Measurements from ENCODE around the gene ASCL5. TPM values are rescaled to one million over a fixed set of nuclear protein-coding genes. Genes with fewer than 3 reads are reported as not detected.

ASCL5 gene
- polyA plus RNA-seq, 3 donors = not detected

DNA sequence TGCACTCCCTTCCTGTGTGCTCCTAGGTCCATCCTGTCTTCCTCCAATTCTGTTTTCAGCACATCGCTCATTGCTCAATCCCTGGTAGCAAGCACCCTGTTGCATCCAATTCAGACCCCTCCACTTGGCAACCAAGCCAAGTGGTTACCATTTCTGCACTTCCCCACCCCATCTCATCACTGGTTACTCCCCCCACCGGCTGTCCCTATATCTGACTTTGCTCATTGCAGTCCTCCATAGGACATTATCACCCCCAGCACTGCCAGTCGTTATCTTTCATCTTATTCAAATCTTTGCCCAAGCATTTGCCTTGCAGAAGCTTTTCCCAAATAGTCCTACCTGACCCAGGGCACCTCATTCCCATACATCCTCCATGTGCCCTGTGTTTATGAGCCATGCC lies 29.4 kb upstream of the ASCL5 start:
- Histone ChIP-seq H3K27me3 (ENCODE audit: control insufficient read depth in 2 of 2, insufficient read depth in 2 of 2, low read length in 2 of 2) (no peaks in the 10 kb centered on the region), H3K27ac (ENCODE audit: low read depth in 1 of 2, low read length in 2 of 2) (no peak overlapping the region), H3K36me3 (replicated peaks in 1 of 2; ENCODE audit: control insufficient read depth in 1 of 2, insufficient read depth in 2 of 2, low read length in 2 of 2) (peaks cover 0 to 8% of the 10 kb centered on the region in 2 donors), H3K79me2 (ENCODE audit: insufficient read depth, low read length) (peaks cover 3% of the 10 kb centered on the region), H3K9me3 (replicated peaks in 1 of 2; ENCODE audit: control insufficient read depth in 1 of 2, insufficient read depth in 1 of 2, low read length in 2 of 2) (no peaks in the 10 kb centered on the region), H3K4me3 (replicated peaks in 1 of 3; ENCODE audit: low read depth in 2 of 3, low read length in 3 of 3) (no peak overlapping the region), H4K20me1 (ENCODE audit: insufficient read depth, low read length) (no peaks in the 10 kb centered on the region), H2AFZ (ENCODE audit: insufficient read depth, low read depth, low read length, poor library complexity, severe bottlenecking) (no peak overlapping the region), H3K4me2 (replicated peaks; ENCODE audit: extremely low read depth, low read length, poor library complexity, severe bottlenecking) (no peak overlapping the region), H3K9ac (ENCODE audit: insufficient read depth, low read length, poor library complexity, severe bottlenecking) (no peak overlapping the region), H3K4me1 (ENCODE audit: control insufficient read depth in 1 of 2, insufficient read depth in 2 of 2, low read length in 2 of 2) (peaks cover 14 to 17% of the 10 kb centered on the region in 2 donors)
- Mint-ChIP-seq H3K27ac (no peak overlapping the region), H3K4me1 (peaks cover 16% of the 10 kb centered on the region), H3K36me3 (peaks cover 2 to 4% of the 10 kb centered on the region in 2 donors), H3K27me3 (ENCODE audit: low read depth in 3 of 3) (peaks cover 0 to 7% (median 0%) of the 10 kb centered on the region in 3 donors), H3K9me3 (peaks cover 0 to 5% (median 0%) of the 10 kb centered on the region in 7 donors), H3K4me3 (no peak overlapping the region)
- no peak for DNase-seq
- 95% methylated on average over 3 of the region's 3 CpGs for WGBS (ENCODE audit: insufficient coverage)
- intact Hi-C loops (cut with micrococcal nuclease) = no loop called here
- TF ChIP-seq, protein P1, sequence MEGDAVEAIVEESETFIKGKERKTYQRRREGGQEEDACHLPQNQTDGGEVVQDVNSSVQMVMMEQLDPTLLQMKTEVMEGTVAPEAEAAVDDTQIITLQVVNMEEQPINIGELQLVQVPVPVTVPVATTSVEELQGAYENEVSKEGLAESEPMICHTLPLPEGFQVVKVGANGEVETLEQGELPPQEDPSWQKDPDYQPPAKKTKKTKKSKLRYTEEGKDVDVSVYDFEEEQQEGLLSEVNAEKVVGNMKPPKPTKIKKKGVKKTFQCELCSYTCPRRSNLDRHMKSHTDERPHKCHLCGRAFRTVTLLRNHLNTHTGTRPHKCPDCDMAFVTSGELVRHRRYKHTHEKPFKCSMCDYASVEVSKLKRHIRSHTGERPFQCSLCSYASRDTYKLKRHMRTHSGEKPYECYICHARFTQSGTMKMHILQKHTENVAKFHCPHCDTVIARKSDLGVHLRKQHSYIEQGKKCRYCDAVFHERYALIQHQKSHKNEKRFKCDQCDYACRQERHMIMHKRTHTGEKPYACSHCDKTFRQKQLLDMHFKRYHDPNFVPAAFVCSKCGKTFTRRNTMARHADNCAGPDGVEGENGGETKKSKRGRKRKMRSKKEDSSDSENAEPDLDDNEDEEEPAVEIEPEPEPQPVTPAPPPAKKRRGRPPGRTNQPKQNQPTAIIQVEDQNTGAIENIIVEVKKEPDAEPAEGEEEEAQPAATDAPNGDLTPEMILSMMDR (IDR thresholded peaks at IDR 0.05) = no peak

DNA sequence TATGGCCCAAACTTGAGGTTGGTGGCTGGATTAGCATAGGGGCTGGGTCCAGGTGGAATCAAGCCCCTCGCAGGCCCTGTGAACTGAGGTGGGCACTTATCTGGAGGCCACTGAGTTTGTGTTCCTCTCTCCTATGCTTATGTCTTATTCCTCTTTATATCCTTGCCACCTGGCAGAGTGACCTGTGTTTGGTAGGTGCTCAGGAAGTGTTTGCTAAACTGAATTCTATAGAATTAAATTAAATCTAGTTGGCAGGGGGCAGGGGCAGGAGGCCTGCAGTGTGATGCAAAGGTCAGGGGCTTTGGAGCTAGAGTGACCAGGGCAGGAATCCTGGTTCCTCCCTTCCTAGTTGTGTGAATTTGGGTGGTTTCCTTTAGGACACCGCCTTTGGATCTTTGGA lies 28.4 kb upstream of the ASCL5 start:
- Mint-ChIP-seq H3K9me3 (peaks cover 0 to 5% (median 0%) of the 10 kb centered on the region in 7 donors), H3K4me3 (no peak overlapping the region), H3K27ac (no peak overlapping the region), H3K36me3 (peaks cover 11 to 14% of the 10 kb centered on the region in 2 donors), H3K27me3 (ENCODE audit: low read depth in 3 of 3) (peaks cover 0 to 7% (median 0%) of the 10 kb centered on the region in 3 donors), H3K4me1 (peaks cover 16% of the 10 kb centered on the region)
- no peak overlapping the region for H3K4me2 ChIP-seq (replicated peaks; ENCODE audit: extremely low read depth, low read length, poor library complexity, severe bottlenecking)
- H3K9ac ChIP-seq (ENCODE audit: insufficient read depth, low read length, poor library complexity, severe bottlenecking) = no peak overlapping the region
- H3K4me1 ChIP-seq (ENCODE audit: control insufficient read depth in 1 of 2, insufficient read depth in 2 of 2, low read length in 2 of 2) = peaks cover 14 to 17% of the 10 kb centered on the region in 2 donors
- H2AFZ ChIP-seq (ENCODE audit: insufficient read depth, low read depth, low read length, poor library complexity, severe bottlenecking) = no peak overlapping the region
- H4K20me1 ChIP-seq (ENCODE audit: insufficient read depth, low read length) = no peaks in the 10 kb centered on the region
- DNase-seq = no peak
- no peaks in the 10 kb centered on the region for H3K27me3 ChIP-seq (ENCODE audit: control insufficient read depth in 2 of 2, insufficient read depth in 2 of 2, low read length in 2 of 2)
- TF ChIP-seq, protein P1 (IDR thresholded peaks at IDR 0.05) = no peak
- intact Hi-C loops (cut with micrococcal nuclease) = no loop called here
- H3K9me3 ChIP-seq (replicated peaks in 1 of 2; ENCODE audit: control insufficient read depth in 1 of 2, insufficient read depth in 1 of 2, low read length in 2 of 2) = no peaks in the 10 kb centered on the region
- peaks cover 6 to 18% of the 10 kb centered on the region in 2 donors for H3K36me3 ChIP-seq (replicated peaks in 1 of 2; ENCODE audit: control insufficient read depth in 1 of 2, insufficient read depth in 2 of 2, low read length in 2 of 2)
- H3K4me3 ChIP-seq (replicated peaks in 1 of 3; ENCODE audit: low read depth in 2 of 3, low read length in 3 of 3) = no peak overlapping the region
- no CpG with 5 or more reads among the region's 2 CpGs for WGBS (ENCODE audit: insufficient coverage)
- H3K79me2 ChIP-seq (ENCODE audit: insufficient read depth, low read length) = peaks cover 3% of the 10 kb centered on the region
- no peak overlapping the region for H3K27ac ChIP-seq (ENCODE audit: low read depth in 1 of 2, low read length in 2 of 2)

All from CD14-positive monocyte (primary cell).